GM06990 (cell line): ENCODE results near the gene SUGP1.
"Not testable (repeated sequence)": the region's sequence is repeated elsewhere in the genome, so short reads cannot be mapped to it uniquely, and the experiment has no call there.

Experiments used
- DNase-seq: peaks from one replicate; pipeline ENCODE4 v3.0.0-alpha.2; 2011; ENCODE audit not compliant: insufficient read length; ENCODE audit errors: extremely low read depth
- H3K27me3 ChIP-seq: replicated peaks from 2 replicates; pipeline ENCODE4 v1.6.0; 2011; ENCODE audit warnings: low read length; ENCODE audit not compliant: control insufficient read depth, insufficient read depth
- H3K36me3 ChIP-seq: 2 replicates; pipeline ENCODE4 v1.5.1; 2011; ENCODE audit warnings: low read length; ENCODE audit not compliant: control insufficient read depth, insufficient read depth
- H3K4me3 ChIP-seq: replicated peaks from 2 replicates; pipeline ENCODE4 v1.5.1; 2011; ENCODE audit warnings: low read depth, mild to moderate bottlenecking, control low read depth, low read length
- CTCF ChIP-seq: IDR thresholded peaks from 2 replicates; pipeline ENCODE4 v1.5.1; 2011; ENCODE audit warnings: low read length, control low read depth, mild to moderate bottlenecking, inconsistent platforms; ENCODE audit not compliant: insufficient read depth, poor library complexity, severe bottlenecking

SUGP1 gene

GRCh38 chr19:19356901-19357566 lies 36.7 kb upstream of the SUGP1 start:
- TF ChIP-seq CTCF: no peak

GRCh38 chr19:19356500-19356899 lies 36.2 kb upstream of the SUGP1 start:
- TF ChIP-seq CTCF: no peak
- DNase-seq: no peak
- peaks cover 42% of the 10 kb centered on the region for H3K36me3 ChIP-seq

More at GRCh38 chr19:19356901-19357566, 36.7 kb upstream of the SUGP1 start:
- Histone ChIP-seq H3K27me3 (no peaks in the 10 kb centered on the region), H3K4me3 (no peak overlapping the region), H3K36me3 (peaks cover 42% of the 10 kb centered on the region)
- no peak for DNase-seq

GRCh38 chr19:19355606-19356139 lies 35.4 kb upstream of the SUGP1 start:
- TF ChIP-seq CTCF: no peak
- no peak overlapping the region for H3K4me3 ChIP-seq
- no peaks in the 10 kb centered on the region for H3K27me3 ChIP-seq
- peaks cover 42% of the 10 kb centered on the region for H3K36me3 ChIP-seq
- DNase-seq: no peak

More at GRCh38 chr19:19356500-19356899, 36.2 kb upstream of the SUGP1 start:
- Histone ChIP-seq H3K4me3 (no peak overlapping the region), H3K27me3 (no peaks in the 10 kb centered on the region)

GRCh38 chr19:19354932-19355331 lies 34.6 kb upstream of the SUGP1 start:
- Histone ChIP-seq H3K4me3 (no peak overlapping the region), H3K27me3 (no peaks in the 10 kb centered on the region), H3K36me3 (peaks cover 42% of the 10 kb centered on the region)
- no peak for DNase-seq
- no peak for TF ChIP-seq CTCF

- no peak for DNase-seq
- no peak for TF ChIP-seq CTCF
- Histone ChIP-seq H3K36me3 (peaks cover 49% of the 10 kb centered on the region), H3K4me3 (no peak overlapping the region), H3K27me3 (no peaks in the 10 kb centered on the region)
Measured at GRCh38 chr19:19354007-19354406, 33.7 kb upstream of the SUGP1 start.

- no peak for DNase-seq
- Histone ChIP-seq H3K27me3 (no peaks in the 10 kb centered on the region), H3K36me3 (peaks cover 52% of the 10 kb centered on the region), H3K4me3 (no peak overlapping the region)
- TF ChIP-seq CTCF: no peak
Measured at GRCh38 chr19:19352823-19353222, 32.5 kb upstream of the SUGP1 start.

- H3K4me3 ChIP-seq, DNase-seq, H3K27me3 ChIP-seq: not testable (repeated sequence)
- peaks cover 61% of the 10 kb centered on the region for H3K36me3 ChIP-seq
Measured at GRCh38 chr19:19350756-19351155, 30.4 kb upstream of the SUGP1 start.
